Measurements from ENCODE around the gene SLC10A1. TPM values are rescaled to one million over a fixed set of nuclear protein-coding genes. Genes with fewer than 3 reads are reported as not detected.

Gene SLC10A1
- total and polyA plus RNA-seq, 5 donors from 2014 or later = 0.17 to 0.39 (median 0.21) TPM; not detected in 2

- H3K4me3 ChIP-seq (ENCODE audit: low read depth, low read length) = no peak overlapping the region
- no peak for ATAC-seq (ENCODE audit: low read depth in 2 of 2)
- H3K27me3 Mint-ChIP-seq = peaks cover 5% of the 10 kb centered on the region
- H3K4me3 Mint-ChIP-seq = no peak overlapping the region
- no peaks in the 10 kb centered on the region for H3K36me3 ChIP-seq (ENCODE audit: control insufficient read depth, insufficient read depth, low read length)
- H3K9me3 Mint-ChIP-seq = peaks cover 0 to 1% (median 0%) of the 10 kb centered on the region in 7 donors
- DNase-seq = no peak
- no peaks in the 10 kb centered on the region for H3K9me3 ChIP-seq (ENCODE audit: control insufficient read depth in 2 of 2, low read length in 2 of 2)
- no peaks in the 10 kb centered on the region for H3K4me1 ChIP-seq (ENCODE audit: control insufficient read depth, insufficient read depth, low read length, poor library complexity, severe bottlenecking)
- no peaks in the 10 kb centered on the region for H3K4me1 Mint-ChIP-seq
- peaks cover 16% of the 10 kb centered on the region for H3K27me3 ChIP-seq (ENCODE audit: control insufficient read depth, insufficient read depth, low read length)
- no peak overlapping the region for H3K27ac ChIP-seq (ENCODE audit: insufficient read depth, low read length, poor library complexity, severe bottlenecking)
- H3K27ac Mint-ChIP-seq = no peak overlapping the region
- H3K36me3 Mint-ChIP-seq = no peaks in the 10 kb centered on the region
Observed at GRCh38 chr14:69838881-69839416, 41.9 kb upstream of the SLC10A1 start.

DNA sequence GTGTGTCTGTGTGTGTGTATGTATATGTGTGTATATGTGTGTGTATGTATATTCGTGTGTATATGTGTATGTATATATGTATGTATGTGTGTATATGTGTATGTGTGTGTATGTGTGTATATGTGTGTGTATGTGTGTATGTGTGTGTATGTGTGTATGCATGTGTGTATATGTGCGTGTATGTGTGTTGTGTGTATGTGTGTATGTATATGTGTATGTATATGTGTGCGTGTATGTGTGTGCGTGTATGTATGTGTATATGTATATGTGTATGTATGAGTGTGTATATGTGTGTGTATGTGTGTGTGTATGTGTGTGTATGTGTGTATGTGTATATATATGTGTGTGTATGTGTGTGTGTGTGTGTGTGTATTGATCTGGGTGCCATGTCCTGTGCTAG is 31.8 kb upstream of the SLC10A1 start:
- Histone ChIP-seq H3K27ac (ENCODE audit: insufficient read depth, low read length, poor library complexity, severe bottlenecking) (no peak overlapping the region), H3K27me3 (ENCODE audit: control insufficient read depth, insufficient read depth, low read length) (no peaks in the 10 kb centered on the region), H3K4me1 (ENCODE audit: control insufficient read depth, insufficient read depth, low read length, poor library complexity, severe bottlenecking) (no peaks in the 10 kb centered on the region), H3K9me3 (ENCODE audit: control insufficient read depth in 2 of 2, low read length in 2 of 2) (no peaks in the 10 kb centered on the region), H3K36me3 (ENCODE audit: control insufficient read depth, insufficient read depth, low read length) (no peaks in the 10 kb centered on the region), H3K4me3 (ENCODE audit: low read depth, low read length) (no peak overlapping the region)
- Mint-ChIP-seq H3K36me3 (no peaks in the 10 kb centered on the region), H3K4me1 (no peaks in the 10 kb centered on the region), H3K4me3 (no peak overlapping the region), H3K27me3 (peaks cover 21% of the 10 kb centered on the region), H3K9me3 (no peaks in the 10 kb centered on the region), H3K27ac (no peak overlapping the region)
- ATAC-seq (ENCODE audit: low read depth in 2 of 2) (no peak), DNase-seq (no peak)

DNA sequence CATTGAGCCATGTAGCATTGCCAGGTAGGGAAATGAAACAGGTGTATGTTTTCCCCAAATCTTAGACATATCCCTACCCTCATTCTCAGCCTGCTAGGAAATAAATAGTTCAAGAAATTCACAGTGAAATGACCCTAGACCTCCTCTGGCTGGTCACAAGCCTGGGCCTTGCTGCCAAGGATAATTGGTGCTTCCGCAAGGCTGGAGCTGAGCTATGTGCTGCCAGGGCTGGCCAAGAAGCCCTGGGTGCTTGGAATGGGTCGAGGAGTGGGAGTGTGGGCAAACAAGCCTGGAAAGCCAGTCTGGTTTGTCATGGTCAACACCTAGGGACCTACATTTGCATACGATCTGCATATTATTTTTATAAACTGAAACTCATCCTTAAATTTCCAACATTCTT is 31.3 kb upstream of the SLC10A1 start:
- no peak overlapping the region for H3K27ac Mint-ChIP-seq
- Histone ChIP-seq H3K4me1 (ENCODE audit: control insufficient read depth, insufficient read depth, low read length, poor library complexity, severe bottlenecking) (no peaks in the 10 kb centered on the region), H3K27me3 (ENCODE audit: control insufficient read depth, insufficient read depth, low read length) (no peaks in the 10 kb centered on the region), H3K4me3 (ENCODE audit: low read depth, low read length) (no peak overlapping the region), H3K9me3 (ENCODE audit: control insufficient read depth in 2 of 2, low read length in 2 of 2) (no peaks in the 10 kb centered on the region), H3K27ac (ENCODE audit: insufficient read depth, low read length, poor library complexity, severe bottlenecking) (no peak overlapping the region), H3K36me3 (ENCODE audit: control insufficient read depth, insufficient read depth, low read length) (no peaks in the 10 kb centered on the region)
- no peak overlapping the region for H3K4me3 Mint-ChIP-seq
- no peaks in the 10 kb centered on the region for H3K36me3 Mint-ChIP-seq
- no peaks in the 10 kb centered on the region for H3K4me1 Mint-ChIP-seq
- DNase-seq (no peak), ATAC-seq (ENCODE audit: low read depth in 2 of 2) (no peak)
- peaks cover 21% of the 10 kb centered on the region for H3K27me3 Mint-ChIP-seq
- H3K9me3 Mint-ChIP-seq = no peaks in the 10 kb centered on the region

DNA sequence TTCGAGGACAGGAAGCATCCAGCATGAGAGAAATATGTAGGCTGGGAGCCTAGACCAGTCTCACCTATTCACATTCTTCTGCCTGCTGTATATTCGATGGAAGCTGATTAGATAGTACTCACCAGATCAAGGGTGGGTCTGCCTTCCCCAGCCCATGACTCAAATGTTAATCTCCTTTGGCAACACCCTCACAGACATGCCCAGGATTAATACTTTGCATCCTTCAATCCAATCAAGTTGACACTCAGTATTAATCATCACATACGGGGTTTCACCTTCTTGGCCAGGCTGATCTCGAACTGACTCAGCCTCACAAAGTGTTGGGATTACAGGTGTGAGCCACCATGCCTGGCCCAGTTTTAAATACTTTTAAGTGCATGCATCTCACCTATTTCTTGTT is 30.5 kb upstream of the SLC10A1 start:
- Histone ChIP-seq H3K4me3 (ENCODE audit: low read depth, low read length) (no peak overlapping the region), H3K36me3 (ENCODE audit: control insufficient read depth, insufficient read depth, low read length) (no peaks in the 10 kb centered on the region), H3K9me3 (ENCODE audit: control insufficient read depth in 2 of 2, low read length in 2 of 2) (no peaks in the 10 kb centered on the region), H3K4me1 (ENCODE audit: control insufficient read depth, insufficient read depth, low read length, poor library complexity, severe bottlenecking) (no peaks in the 10 kb centered on the region), H3K27me3 (ENCODE audit: control insufficient read depth, insufficient read depth, low read length) (no peaks in the 10 kb centered on the region), H3K27ac (ENCODE audit: insufficient read depth, low read length, poor library complexity, severe bottlenecking) (no peak overlapping the region)
- H3K27ac Mint-ChIP-seq = no peak overlapping the region
- H3K4me3 Mint-ChIP-seq = no peak overlapping the region
- peaks cover 21% of the 10 kb centered on the region for H3K27me3 Mint-ChIP-seq
- no peaks in the 10 kb centered on the region for H3K9me3 Mint-ChIP-seq
- H3K4me1 Mint-ChIP-seq = no peaks in the 10 kb centered on the region
- ATAC-seq (ENCODE audit: low read depth in 2 of 2) = no peak
- no peak for DNase-seq
- no peaks in the 10 kb centered on the region for H3K36me3 Mint-ChIP-seq

DNA sequence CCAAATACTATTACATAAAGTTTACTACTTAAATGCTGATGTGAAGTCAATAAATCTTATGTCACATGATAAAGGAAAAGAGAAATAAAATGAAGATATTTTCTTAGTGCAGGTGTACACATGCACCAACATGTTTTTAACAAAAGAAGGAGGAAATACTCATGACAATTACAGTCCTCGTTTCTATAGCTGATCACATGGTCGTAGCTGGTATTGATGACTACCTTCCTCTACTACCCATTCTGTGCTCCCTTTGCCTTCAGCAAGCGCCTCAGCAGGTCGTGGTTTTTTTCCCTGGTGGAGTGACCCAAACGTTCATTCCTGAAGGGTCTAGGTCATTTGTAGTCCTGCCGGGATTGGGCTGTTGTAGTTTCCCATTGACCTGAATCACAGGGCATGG is 25.4 kb upstream of the SLC10A1 start:
- H3K9me3 Mint-ChIP-seq = no peaks in the 10 kb centered on the region
- Histone ChIP-seq H3K4me1 (ENCODE audit: control insufficient read depth, insufficient read depth, low read length, poor library complexity, severe bottlenecking) (no peaks in the 10 kb centered on the region), H3K27ac (ENCODE audit: insufficient read depth, low read length, poor library complexity, severe bottlenecking) (no peak overlapping the region), H3K4me3 (ENCODE audit: low read depth, low read length) (no peak overlapping the region), H3K36me3 (ENCODE audit: control insufficient read depth, insufficient read depth, low read length) (no peaks in the 10 kb centered on the region), H3K9me3 (ENCODE audit: control insufficient read depth in 2 of 2, low read length in 2 of 2) (no peaks in the 10 kb centered on the region), H3K27me3 (ENCODE audit: control insufficient read depth, insufficient read depth, low read length) (no peaks in the 10 kb centered on the region)
- no peaks in the 10 kb centered on the region for H3K36me3 Mint-ChIP-seq
- H3K27ac Mint-ChIP-seq = no peak overlapping the region
- H3K4me3 Mint-ChIP-seq = no peak overlapping the region
- ATAC-seq (ENCODE audit: low read depth in 2 of 2) = no peak
- peaks cover 0 to 5% (median 0%) of the 10 kb centered on the region in 4 donors for H3K4me1 Mint-ChIP-seq
- H3K27me3 Mint-ChIP-seq = peaks cover 21% of the 10 kb centered on the region
- DNase-seq = no peak

DNA sequence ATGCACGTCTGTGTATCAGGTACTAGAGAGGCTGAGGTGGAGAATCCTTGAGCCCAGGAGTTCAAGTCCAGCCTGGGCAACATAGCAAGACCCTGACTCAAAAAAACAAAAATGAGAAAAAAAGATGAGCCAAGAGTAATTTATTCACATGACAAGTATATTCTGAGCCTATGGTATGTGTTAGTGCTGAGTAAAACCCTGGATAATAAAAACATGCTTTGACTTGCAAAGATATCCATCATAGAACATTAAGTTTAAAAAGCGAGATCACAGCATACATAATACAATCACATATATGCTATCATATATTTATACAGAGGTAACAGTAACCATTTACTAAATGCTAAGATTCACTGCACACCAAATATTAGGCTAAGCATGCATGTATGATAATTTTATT is 23.9 kb upstream of the SLC10A1 start:
- ATAC-seq (ENCODE audit: low read depth in 2 of 2) (no peak), DNase-seq (no peak)
- Mint-ChIP-seq H3K4me1 (peaks cover 0 to 5% (median 0%) of the 10 kb centered on the region in 4 donors), H3K27ac (no peak overlapping the region), H3K27me3 (peaks cover 21% of the 10 kb centered on the region), H3K9me3 (no peaks in the 10 kb centered on the region), H3K4me3 (no peak overlapping the region), H3K36me3 (no peaks in the 10 kb centered on the region)
- no peaks in the 10 kb centered on the region for H3K36me3 ChIP-seq (ENCODE audit: control insufficient read depth, insufficient read depth, low read length)
- no peaks in the 10 kb centered on the region for H3K9me3 ChIP-seq (ENCODE audit: control insufficient read depth in 2 of 2, low read length in 2 of 2)
- no peak overlapping the region for H3K27ac ChIP-seq (ENCODE audit: insufficient read depth, low read length, poor library complexity, severe bottlenecking)
- no peaks in the 10 kb centered on the region for H3K4me1 ChIP-seq (ENCODE audit: control insufficient read depth, insufficient read depth, low read length, poor library complexity, severe bottlenecking)
- H3K4me3 ChIP-seq (ENCODE audit: low read depth, low read length) = no peak overlapping the region
- H3K27me3 ChIP-seq (ENCODE audit: control insufficient read depth, insufficient read depth, low read length) = no peaks in the 10 kb centered on the region

- peaks cover 0 to 5% (median 0%) of the 10 kb centered on the region in 4 donors for H3K4me1 Mint-ChIP-seq
- ATAC-seq (ENCODE audit: low read depth in 2 of 2) = no peak
Observed at GRCh38 chr14:69819607-69820006, 22.6 kb upstream of the SLC10A1 start.

DNA sequence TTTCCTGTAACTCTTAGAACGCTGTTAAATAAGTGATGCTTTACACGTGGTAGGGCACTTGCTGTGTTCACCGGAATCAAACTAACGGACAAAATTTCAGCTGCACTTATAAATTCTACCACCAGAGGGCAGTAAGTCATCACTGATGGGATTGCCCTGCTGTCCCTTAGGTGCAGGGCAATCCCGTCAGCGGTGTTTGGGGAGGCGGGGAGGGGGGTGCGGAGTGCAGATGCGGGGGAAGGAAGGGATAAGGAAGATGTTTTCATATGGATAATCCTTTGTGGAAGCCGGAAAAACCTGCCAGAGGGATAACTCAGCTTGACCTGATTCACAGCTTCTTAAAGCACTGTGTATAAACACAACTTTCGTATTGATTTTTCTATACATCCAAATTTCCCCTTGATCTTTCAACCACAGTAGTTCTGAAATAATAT is 21.7 kb upstream of the SLC10A1 start:
- Mint-ChIP-seq H3K4me1 (peaks cover 0 to 5% (median 0%) of the 10 kb centered on the region in 4 donors), H3K9me3 (no peaks in the 10 kb centered on the region), H3K27ac (no peak overlapping the region), H3K4me3 (no peak overlapping the region), H3K27me3 (peaks cover 11% of the 10 kb centered on the region), H3K36me3 (no peaks in the 10 kb centered on the region)
- H3K4me1 ChIP-seq (ENCODE audit: control insufficient read depth, insufficient read depth, low read length, poor library complexity, severe bottlenecking) = no peaks in the 10 kb centered on the region
- no peaks in the 10 kb centered on the region for H3K27me3 ChIP-seq (ENCODE audit: control insufficient read depth, insufficient read depth, low read length)
- ATAC-seq (ENCODE audit: low read depth in 2 of 2) (peak; percentile 69 to 74), DNase-seq (peak; percentile 38 to 76 (median 63))
- no peak overlapping the region for H3K27ac ChIP-seq (ENCODE audit: insufficient read depth, low read length, poor library complexity, severe bottlenecking)
- no peaks in the 10 kb centered on the region for H3K9me3 ChIP-seq (ENCODE audit: control insufficient read depth in 2 of 2, low read length in 2 of 2)
- no peak overlapping the region for H3K4me3 ChIP-seq (ENCODE audit: low read depth, low read length)
- H3K36me3 ChIP-seq (ENCODE audit: control insufficient read depth, insufficient read depth, low read length) = no peaks in the 10 kb centered on the region

More at GRCh38 chr14:69819607-69820006, 22.6 kb upstream of the SLC10A1 start:
- no peak overlapping the region for H3K27ac ChIP-seq (ENCODE audit: insufficient read depth, low read length, poor library complexity, severe bottlenecking)
- DNase-seq = no peak
- H3K9me3 ChIP-seq (ENCODE audit: control insufficient read depth in 2 of 2, low read length in 2 of 2) = no peaks in the 10 kb centered on the region
- H3K27me3 ChIP-seq (ENCODE audit: control insufficient read depth, insufficient read depth, low read length) = no peaks in the 10 kb centered on the region
- H3K4me3 ChIP-seq (ENCODE audit: low read depth, low read length) = no peak overlapping the region
- H3K4me3 Mint-ChIP-seq = no peak overlapping the region
- H3K27ac Mint-ChIP-seq = no peak overlapping the region
- no peaks in the 10 kb centered on the region for H3K4me1 ChIP-seq (ENCODE audit: control insufficient read depth, insufficient read depth, low read length, poor library complexity, severe bottlenecking)
- H3K36me3 Mint-ChIP-seq = no peaks in the 10 kb centered on the region
- peaks cover 11% of the 10 kb centered on the region for H3K27me3 Mint-ChIP-seq
- H3K36me3 ChIP-seq (ENCODE audit: control insufficient read depth, insufficient read depth, low read length) = no peaks in the 10 kb centered on the region
- no peaks in the 10 kb centered on the region for H3K9me3 Mint-ChIP-seq

Measured in CD4-positive, CD25-positive, alpha-beta regulatory T cell (primary cell).